SK-N-SH (cell line): ENCODE measurements around the gene IRX6. TPM values are rescaled to one million over a fixed set of nuclear protein-coding genes. Genes with fewer than 3 reads are reported as not detected.

Source experiments
- polyA plus RNA-seq, 3 experiments: library from polyadenylated mRNA; depleted of rRNA; stranded (reverse); fragments of >200 nt; gene quantifications; 2 replicates each; pipeline ENCODE4 v1.2.3, GENCODE V29; 2012
- small RNA-seq, 7 experiments: library from RNA; depleted of rRNA; stranded (forward); fragments of <200 nt; gene quantifications; one replicate each; pipeline ENCODE3, GENCODE V24; 2012

Gene IRX6
- polyA plus RNA-seq, 1 of the 3 experiments (the other 2 are of a cell fraction) = not detected

Small RNA genes lying within 50 kb of the gene (small RNA-seq; reads per million reads assigned to genes)
- gene RN7SL841P = 0 reads per million in 7 experiments

Other genes with a start within 250 kb of the IRX6 start
- 963 and 1,101 TPM in 2 replicates for gene MMP2, start 155.0 kb downstream of the IRX6 start, polyA plus RNA-seq (2012; rRNA removed)
- gene LPCAT2, start 184.9 kb downstream of the IRX6 start, polyA plus RNA-seq (2012; rRNA removed) = 9.1 and 14.5 TPM in 2 replicates
- 0.13 and 0.24 TPM in 2 replicates for gene CAPNS2, start 242.5 kb downstream of the IRX6 start, polyA plus RNA-seq (2012; rRNA removed)